ENCODE measurements around the gene NTMT1. TPM values are rescaled to one million over a fixed set of nuclear protein-coding genes. Genes with fewer than 3 reads are reported as not detected.

NTMT1 gene
- total RNA-seq, 4 donors from 2014 or later, result 11.9 to 35.5 (median 26.6) TPM

GRCh38 chr9:129582855-129583254 lies 43.1 kb upstream of the NTMT1 start:
- TF ChIP-seq POLR2A (IDR thresholded peaks at IDR 0.05), result no peak
- TF ChIP-seq, protein P1, sequence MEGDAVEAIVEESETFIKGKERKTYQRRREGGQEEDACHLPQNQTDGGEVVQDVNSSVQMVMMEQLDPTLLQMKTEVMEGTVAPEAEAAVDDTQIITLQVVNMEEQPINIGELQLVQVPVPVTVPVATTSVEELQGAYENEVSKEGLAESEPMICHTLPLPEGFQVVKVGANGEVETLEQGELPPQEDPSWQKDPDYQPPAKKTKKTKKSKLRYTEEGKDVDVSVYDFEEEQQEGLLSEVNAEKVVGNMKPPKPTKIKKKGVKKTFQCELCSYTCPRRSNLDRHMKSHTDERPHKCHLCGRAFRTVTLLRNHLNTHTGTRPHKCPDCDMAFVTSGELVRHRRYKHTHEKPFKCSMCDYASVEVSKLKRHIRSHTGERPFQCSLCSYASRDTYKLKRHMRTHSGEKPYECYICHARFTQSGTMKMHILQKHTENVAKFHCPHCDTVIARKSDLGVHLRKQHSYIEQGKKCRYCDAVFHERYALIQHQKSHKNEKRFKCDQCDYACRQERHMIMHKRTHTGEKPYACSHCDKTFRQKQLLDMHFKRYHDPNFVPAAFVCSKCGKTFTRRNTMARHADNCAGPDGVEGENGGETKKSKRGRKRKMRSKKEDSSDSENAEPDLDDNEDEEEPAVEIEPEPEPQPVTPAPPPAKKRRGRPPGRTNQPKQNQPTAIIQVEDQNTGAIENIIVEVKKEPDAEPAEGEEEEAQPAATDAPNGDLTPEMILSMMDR (IDR thresholded peaks at IDR 0.05), result no peak
- H3K36me3 ChIP-seq, result no peaks in the 10 kb centered on the region

GRCh38 chr9:129583308-129584038 lies 42.5 kb upstream of the NTMT1 start:
- no peaks in the 10 kb centered on the region for H3K4me1 ChIP-seq
- H3K27ac ChIP-seq, result no peak overlapping the region
- DNase-seq, result no peak
- no peaks in the 10 kb centered on the region for H3K9me3 ChIP-seq
- TF ChIP-seq POLR2A (IDR thresholded peaks at IDR 0.05), result no peak
- TF ChIP-seq, protein P1 (IDR thresholded peaks at IDR 0.05), result no peak
- no peaks in the 10 kb centered on the region for H3K27me3 ChIP-seq
- no peak overlapping the region for H3K4me3 ChIP-seq
- no peaks in the 10 kb centered on the region for H3K36me3 ChIP-seq

More at GRCh38 chr9:129582855-129583254, 43.1 kb upstream of the NTMT1 start:
- Histone ChIP-seq H3K27ac (no peak overlapping the region), H3K9me3 (no peaks in the 10 kb centered on the region), H3K4me3 (no peak overlapping the region), H3K27me3 (no peaks in the 10 kb centered on the region), H3K4me1 (no peaks in the 10 kb centered on the region)
- DNase-seq, result no peak

- Histone ChIP-seq H3K27ac (no peak overlapping the region), H3K27me3 (no peaks in the 10 kb centered on the region), H3K9me3 (no peaks in the 10 kb centered on the region)
Observed at GRCh38 chr9:129584136-129584535, 41.8 kb upstream of the NTMT1 start.

DNA sequence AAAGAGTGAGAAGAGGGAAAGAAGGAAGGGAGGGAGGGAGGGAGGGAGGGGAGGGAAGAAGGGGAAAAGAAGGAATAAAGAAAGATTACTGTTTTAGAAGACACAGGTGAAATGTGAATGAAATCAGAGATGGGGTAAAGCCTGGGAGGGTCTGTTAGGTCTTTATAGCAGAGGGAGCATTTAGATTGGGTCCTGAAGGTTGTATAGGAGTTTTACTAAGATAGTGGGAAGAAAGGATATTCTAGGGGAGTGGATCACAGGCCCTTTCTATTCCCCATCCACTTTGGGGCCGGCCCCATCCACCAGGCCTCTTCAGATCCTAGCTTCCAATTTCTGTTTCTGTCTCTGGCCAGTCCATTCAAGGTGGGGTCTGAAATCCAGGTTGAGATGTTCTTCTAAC lies 40.6 kb upstream of the NTMT1 start:
- H3K27ac ChIP-seq, result no peak overlapping the region
- no peak for DNase-seq
- H3K27me3 ChIP-seq, result no peaks in the 10 kb centered on the region
- H3K36me3 ChIP-seq, result no peaks in the 10 kb centered on the region
- H3K4me3 ChIP-seq, result no peak overlapping the region
- TF ChIP-seq POLR2A (IDR thresholded peaks at IDR 0.05), result no peak
- TF ChIP-seq, protein P1 (IDR thresholded peaks at IDR 0.05), result no peak
- H3K4me1 ChIP-seq, result no peaks in the 10 kb centered on the region
- H3K9me3 ChIP-seq, result no peaks in the 10 kb centered on the region

More at GRCh38 chr9:129584136-129584535, 41.8 kb upstream of the NTMT1 start:
- TF ChIP-seq, protein P1 (IDR thresholded peaks at IDR 0.05), result no peak
- no peak for TF ChIP-seq POLR2A (IDR thresholded peaks at IDR 0.05)
- no peak overlapping the region for H3K4me3 ChIP-seq
- no peaks in the 10 kb centered on the region for H3K4me1 ChIP-seq
- peak in 2 of 3 donors; percentile 74 to 86 for DNase-seq
- H3K36me3 ChIP-seq, result no peaks in the 10 kb centered on the region

DNA sequence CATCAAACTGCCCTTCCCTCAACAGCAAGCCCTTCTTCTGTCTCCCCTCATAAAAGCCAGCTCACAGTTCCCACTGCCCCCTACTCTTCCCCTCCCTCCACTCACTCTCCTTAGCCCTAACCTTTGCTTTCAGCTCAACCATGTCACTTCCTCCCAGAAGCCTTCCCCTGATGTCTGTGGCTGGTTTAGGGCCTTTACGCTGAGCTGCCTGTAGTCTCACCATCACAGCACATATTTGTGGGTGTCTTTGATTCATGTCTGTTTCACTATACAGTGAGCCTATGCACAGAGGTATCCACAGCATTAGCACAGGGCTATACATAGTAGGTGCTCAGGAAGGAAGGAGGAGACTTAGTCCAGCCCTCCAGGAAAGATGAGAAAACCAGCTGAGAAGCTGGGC lies 39.7 kb upstream of the NTMT1 start:
- Histone ChIP-seq H3K9me3 (no peaks in the 10 kb centered on the region), H3K36me3 (no peaks in the 10 kb centered on the region), H3K27ac (no peak overlapping the region), H3K27me3 (no peaks in the 10 kb centered on the region), H3K4me1 (no peaks in the 10 kb centered on the region), H3K4me3 (no peak overlapping the region)
- DNase-seq, result no peak
- TF ChIP-seq POLR2A (IDR thresholded peaks at IDR 0.05), result no peak
- TF ChIP-seq, protein P1 (IDR thresholded peaks at IDR 0.05), result no peak
